HG02840 (cell line): ENCODE data around the gene GSC.

Source experiments
- ATAC-seq: cut with Tn5 transposase; IDR thresholded peaks from one replicate; pipeline ENCODE4 v1.9.1; 2021; ENCODE audit warnings: mild to moderate bottlenecking, moderate library complexity, moderate number of reproducible peaks; ENCODE audit not compliant: unreplicated experiment, low FRiP score

GSC gene

GRCh38 chr14:94772548-94772947, 2.6 kb upstream of the GSC start:
- no peak for ATAC-seq

- no peak for ATAC-seq
Measured at GRCh38 chr14:94771906-94772490, 2.1 kb upstream of the GSC start.

- no peak for ATAC-seq
Measured at GRCh38 chr14:94771158-94771905, 1.4 kb upstream of the GSC start.

GRCh38 chr14:94770815-94771157, 873 bp upstream of the GSC start:
- ATAC-seq: no peak

- ATAC-seq: no peak
Measured at GRCh38 chr14:94770251-94770749, 387 bp upstream of the GSC start.

GRCh38 chr14:94768521-94769390, 1.2 kb downstream of the GSC start:
- no peak for ATAC-seq

- ATAC-seq: no peak
Measured at GRCh38 chr14:94768141-94768520, 1.8 kb downstream of the GSC start.

- ATAC-seq: no peak
Measured at GRCh38 chr14:94767321-94767878, 2.5 kb downstream of the GSC start.

GRCh38 chr14:94764573-94764972, 5.3 kb downstream of the GSC start:
- ATAC-seq: no peak

- no peak for ATAC-seq
Measured at GRCh38 chr14:94762431-94762830, 7.5 kb downstream of the GSC start.

- no peak for ATAC-seq
Measured at GRCh38 chr14:94761997-94762377, 7.9 kb downstream of the GSC start.

GRCh38 chr14:94761348-94761996, 8.4 kb downstream of the GSC start:
- ATAC-seq: no peak

- ATAC-seq: no peak
Measured at GRCh38 chr14:94756310-94756882, 13.5 kb downstream of the GSC start.

GRCh38 chr14:94754391-94754942, 15.4 kb downstream of the GSC start:
- ATAC-seq: no peak

GRCh38 chr14:94752591-94753436, 17.1 kb downstream of the GSC start:
- no peak for ATAC-seq

GRCh38 chr14:94751956-94752355, 18.0 kb downstream of the GSC start:
- ATAC-seq: no peak

GRCh38 chr14:94751321-94751720, 18.6 kb downstream of the GSC start:
- ATAC-seq: no peak

GRCh38 chr14:94750371-94750770, 19.5 kb downstream of the GSC start:
- ATAC-seq: no peak
